BE2C (cell line): Measurements from ENCODE around the gene ALKBH2.

Experiments
- DNase-seq: peaks from one replicate; pipeline ENCODE4 v3.0.0-alpha.2; 2020
- H3K27me3 ChIP-seq: fragments of 250-450 bp; sonication (Bioruptor Pico); 2 replicates; pipeline ENCODE4 v1.5.1; 2020; ENCODE audit warnings: mild to moderate bottlenecking
- H3K36me3 ChIP-seq: fragments of 250-450 bp; sonication (Bioruptor Pico); 2 replicates; pipeline ENCODE4 v1.5.1; 2020; ENCODE audit warnings: mild to moderate bottlenecking
- H3K4me1 ChIP-seq: fragments of 250-450 bp; sonication (Bioruptor Pico); 2 replicates; pipeline ENCODE4 v1.5.1; 2020
- H3K4me3 ChIP-seq: 2 replicates; pipeline ENCODE4 v1.5.1; 2011; ENCODE audit warnings: low read depth, low read length
- H3K9me3 ChIP-seq: fragments of 250-450 bp; sonication (Bioruptor Pico); 2 replicates; pipeline ENCODE4 v1.5.1; 2020
- TF ChIP-seq, protein P1 (sequence below): IDR thresholded peaks from 2 replicates; pipeline ENCODE4 v1.5.1; 2012; ENCODE audit warnings: mild to moderate bottlenecking, low read depth, low read length

ALKBH2 gene

DNA sequence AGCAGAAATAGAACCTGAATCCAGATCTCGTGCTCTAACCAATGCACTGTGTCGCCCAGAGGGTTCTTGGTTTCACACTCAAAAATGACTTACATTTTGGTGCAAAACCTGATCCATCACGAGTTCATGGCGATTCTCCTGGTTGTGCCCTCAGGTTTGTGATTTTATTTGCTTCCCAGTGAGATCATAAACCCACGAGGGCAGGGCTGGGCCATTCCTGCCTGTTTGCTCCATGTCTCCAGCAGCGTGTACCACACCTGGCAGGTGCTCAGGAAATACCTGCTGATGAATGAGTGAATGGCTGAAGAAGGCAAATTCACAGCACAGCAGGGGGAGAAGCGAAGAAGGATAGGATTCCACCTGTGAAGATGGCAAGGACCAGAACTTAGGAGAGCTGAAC, 32.5 kb upstream of the ALKBH2 start:
- H3K36me3 ChIP-seq = no peaks in the 10 kb centered on the region
- TF ChIP-seq, protein P1, sequence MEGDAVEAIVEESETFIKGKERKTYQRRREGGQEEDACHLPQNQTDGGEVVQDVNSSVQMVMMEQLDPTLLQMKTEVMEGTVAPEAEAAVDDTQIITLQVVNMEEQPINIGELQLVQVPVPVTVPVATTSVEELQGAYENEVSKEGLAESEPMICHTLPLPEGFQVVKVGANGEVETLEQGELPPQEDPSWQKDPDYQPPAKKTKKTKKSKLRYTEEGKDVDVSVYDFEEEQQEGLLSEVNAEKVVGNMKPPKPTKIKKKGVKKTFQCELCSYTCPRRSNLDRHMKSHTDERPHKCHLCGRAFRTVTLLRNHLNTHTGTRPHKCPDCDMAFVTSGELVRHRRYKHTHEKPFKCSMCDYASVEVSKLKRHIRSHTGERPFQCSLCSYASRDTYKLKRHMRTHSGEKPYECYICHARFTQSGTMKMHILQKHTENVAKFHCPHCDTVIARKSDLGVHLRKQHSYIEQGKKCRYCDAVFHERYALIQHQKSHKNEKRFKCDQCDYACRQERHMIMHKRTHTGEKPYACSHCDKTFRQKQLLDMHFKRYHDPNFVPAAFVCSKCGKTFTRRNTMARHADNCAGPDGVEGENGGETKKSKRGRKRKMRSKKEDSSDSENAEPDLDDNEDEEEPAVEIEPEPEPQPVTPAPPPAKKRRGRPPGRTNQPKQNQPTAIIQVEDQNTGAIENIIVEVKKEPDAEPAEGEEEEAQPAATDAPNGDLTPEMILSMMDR = no peak
- H3K27me3 ChIP-seq = no peaks in the 10 kb centered on the region
- no peak for DNase-seq
- no peaks in the 10 kb centered on the region for H3K9me3 ChIP-seq
- no peak overlapping the region for H3K4me3 ChIP-seq
- H3K4me1 ChIP-seq = no peaks in the 10 kb centered on the region

DNA sequence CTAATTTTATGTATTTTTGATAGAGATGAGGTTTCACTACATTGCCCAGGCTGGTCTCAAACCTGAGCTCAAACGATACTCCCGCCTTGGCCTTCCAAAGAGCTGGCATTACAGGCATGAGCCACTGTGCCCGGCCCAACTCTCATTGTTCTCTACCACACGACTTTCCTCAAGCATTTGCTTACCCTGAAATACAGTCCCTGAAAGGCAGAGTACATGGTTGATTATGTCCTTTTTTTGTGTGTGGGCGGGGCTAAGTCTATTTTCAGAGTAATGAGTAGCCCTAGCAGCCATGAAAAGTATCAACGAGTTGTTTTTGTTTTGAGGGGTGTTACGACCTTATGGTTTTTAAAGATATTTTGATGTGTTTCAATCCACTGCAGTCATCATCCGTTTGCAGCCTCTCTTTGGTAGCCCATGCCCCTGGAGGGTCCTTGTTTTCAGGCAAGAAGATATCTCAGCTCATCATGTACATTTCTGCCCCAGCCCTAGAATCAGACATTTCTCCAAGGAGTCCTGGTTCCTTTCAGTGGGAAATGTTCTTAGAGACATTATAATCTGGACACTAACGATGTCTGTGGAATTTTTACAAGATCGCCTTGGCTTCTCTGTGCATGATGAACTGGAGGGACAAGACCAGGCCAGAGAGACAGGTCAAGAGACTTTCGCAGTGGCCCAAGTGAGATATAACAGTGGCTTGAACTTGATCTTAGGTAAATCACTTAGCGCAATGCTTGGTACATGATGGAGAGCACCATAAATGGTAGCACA, 31.8 kb upstream of the ALKBH2 start:
- no peaks in the 10 kb centered on the region for H3K36me3 ChIP-seq
- no peaks in the 10 kb centered on the region for H3K9me3 ChIP-seq
- DNase-seq = no peak
- no peak overlapping the region for H3K4me3 ChIP-seq
- H3K27me3 ChIP-seq = no peaks in the 10 kb centered on the region
- H3K4me1 ChIP-seq = no peaks in the 10 kb centered on the region
- TF ChIP-seq, protein P1 = no peak

DNA sequence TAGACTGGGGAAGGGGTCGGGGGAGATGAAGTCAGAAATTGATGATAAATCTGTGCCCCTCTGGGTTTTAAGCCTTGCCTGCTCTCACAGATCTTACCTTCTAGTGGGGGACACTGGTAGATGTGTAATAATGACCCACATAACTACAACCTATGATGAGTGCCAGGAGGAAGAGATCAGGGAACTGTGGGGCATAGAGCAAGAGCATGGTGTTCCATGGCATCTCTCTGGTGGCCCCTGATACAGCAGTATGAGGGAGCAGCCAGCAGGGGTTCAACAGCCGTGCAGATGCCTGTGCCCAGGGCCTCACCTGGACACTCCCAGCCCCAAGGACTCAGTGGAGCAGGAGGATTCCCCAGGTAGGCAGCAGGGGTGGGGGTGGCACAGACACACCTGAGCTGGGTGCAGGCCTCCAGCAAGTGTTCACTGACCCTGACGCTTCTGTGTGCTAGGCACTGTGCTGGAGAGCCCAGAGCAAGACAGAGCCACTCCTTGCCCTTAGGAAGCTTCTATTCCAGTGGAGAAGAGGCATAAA, 28.1 kb upstream of the ALKBH2 start:
- no peak for DNase-seq
- Histone ChIP-seq H3K4me3 (no peak overlapping the region), H3K27me3 (no peaks in the 10 kb centered on the region), H3K36me3 (no peaks in the 10 kb centered on the region), H3K4me1 (no peaks in the 10 kb centered on the region; the same call in 1 of the 2 replicates), H3K9me3 (no peaks in the 10 kb centered on the region)
- TF ChIP-seq, protein P1 = no peak

DNA sequence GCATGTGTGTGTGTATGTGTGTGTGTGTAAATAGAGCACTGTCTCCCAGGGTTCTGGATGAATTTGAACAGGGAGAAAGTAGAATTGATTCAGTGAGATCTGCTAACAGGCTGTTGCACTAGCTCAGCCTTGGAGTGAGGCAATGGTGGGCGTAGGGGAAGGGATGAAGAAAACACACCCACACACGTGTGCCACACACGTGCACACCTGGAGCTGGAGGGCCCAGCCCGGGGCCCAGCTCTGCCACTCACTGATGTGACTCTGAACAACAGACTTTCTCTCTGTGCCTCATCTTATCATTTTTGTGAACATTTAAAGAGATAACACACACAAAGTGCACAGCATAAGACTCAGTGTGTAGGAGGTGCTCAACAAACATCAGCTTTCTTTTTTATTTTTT, 27.3 kb upstream of the ALKBH2 start:
- Histone ChIP-seq H3K9me3 (no peaks in the 10 kb centered on the region), H3K27me3 (no peaks in the 10 kb centered on the region), H3K36me3 (no peaks in the 10 kb centered on the region), H3K4me1 (no peaks in the 10 kb centered on the region; the same call in 1 of the 2 replicates), H3K4me3 (no peak overlapping the region)
- no peak for DNase-seq
- TF ChIP-seq, protein P1 = no peak

DNA sequence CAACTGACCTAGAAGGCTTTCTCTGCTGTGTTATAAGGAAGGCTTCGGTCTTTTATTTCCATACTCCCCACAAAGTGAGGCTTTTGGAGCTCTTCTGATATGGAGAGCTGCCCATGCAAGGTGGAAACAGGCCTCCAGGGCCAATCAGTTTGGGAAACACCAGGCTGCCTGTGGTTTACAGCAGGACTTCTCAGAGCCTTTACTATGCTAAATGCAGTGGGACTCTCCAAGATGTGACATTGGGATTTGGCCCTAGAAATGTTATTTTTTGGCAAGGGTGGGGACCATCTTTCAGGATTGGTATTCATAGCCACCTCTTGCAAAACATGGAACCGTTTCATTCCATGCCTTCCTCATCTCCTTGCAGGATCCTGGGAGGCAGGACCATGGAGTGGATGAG, 26.8 kb upstream of the ALKBH2 start:
- Histone ChIP-seq H3K9me3 (no peaks in the 10 kb centered on the region), H3K27me3 (no peaks in the 10 kb centered on the region), H3K36me3 (no peaks in the 10 kb centered on the region), H3K4me1 (no peaks in the 10 kb centered on the region; the same call in 1 of the 2 replicates), H3K4me3 (no peak overlapping the region)
- DNase-seq = no peak
- TF ChIP-seq, protein P1 = no peak

DNA sequence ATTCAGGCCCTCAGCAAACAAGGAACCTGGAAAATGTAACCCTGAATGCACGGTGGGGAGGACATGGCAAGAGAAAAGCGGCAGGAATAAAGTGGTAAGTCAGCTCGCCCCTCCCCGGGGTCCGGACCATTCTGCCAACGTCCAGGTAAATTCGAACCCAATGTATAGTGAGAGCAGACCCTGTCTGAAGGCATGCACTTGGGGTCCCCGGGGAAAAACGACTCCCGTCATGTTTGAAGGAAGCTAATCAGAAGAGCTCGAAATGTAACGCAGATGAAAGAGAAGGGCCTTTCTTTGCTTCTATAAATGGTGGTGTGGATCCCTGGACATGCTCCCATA, 23.3 kb upstream of the ALKBH2 start:
- no peaks in the 10 kb centered on the region for H3K9me3 ChIP-seq
- peak overlapping the region; percentile 36; the same call in 1 of the 2 replicates for H3K4me3 ChIP-seq
- DNase-seq = no peak
- no peaks in the 10 kb centered on the region; the same call in 1 of the 2 replicates for H3K4me1 ChIP-seq
- TF ChIP-seq, protein P1 = no peak
- no peaks in the 10 kb centered on the region for H3K27me3 ChIP-seq
- H3K36me3 ChIP-seq = no peaks in the 10 kb centered on the region
